HCT116 (cell line): ENCODE measurements around the gene SLC35B2. TPM values are rescaled to one million over a fixed set of nuclear protein-coding genes. Genes with fewer than 3 reads are reported as not detected.

Experiments used
- ATAC-seq: fragments of 200-7000 bp; cut with Tn5 transposase; 2 replicates; pipeline ENCODE4 v1.9.1; 2020; ENCODE audit warnings: mild to moderate bottlenecking, moderate library complexity
- BruUV-seq: library from RNA; stranded (reverse); fragments of 400-500 nt; replicated peaks from 2 replicates; lab custom pipeline; 2021; lab: Mats Ljungman, UMichigan
- CTCF ChIA-PET: fragments of 300-600 bp; sonication (Branson Sonifier 250); formaldehyde crosslinking; loops from one replicate; lab custom pipeline; 2021; ENCODE audit warnings: antibody characterized with exemption; lab: Charles Lee
- POLR2A ChIA-PET: fragments of 300-600, 350-600 bp; sonication (Branson Sonifier 250); formaldehyde crosslinking; loops from one replicate; lab custom pipeline; 2021; ENCODE audit warnings: antibody characterized with exemption; lab: Charles Lee
- RAD21 ChIA-PET, 2 experiments: fragments of 300-600 bp; sonication (Branson Sonifier 250); formaldehyde crosslinking; loops; one replicate each; lab custom pipeline; 2023; ENCODE audit warnings: low total read pairs in 2 of 2; ENCODE audit not compliant: uncharacterized antibody in 2 of 2, unreplicated experiment in 2 of 2, low non-redundant PET in 1 of 2; lab: Charles Lee
- DNase-seq: peaks from one replicate; pipeline ENCODE4 v3.0.0-alpha.2; 2010; ENCODE audit warnings: low read depth, low spot score
- H2AFZ ChIP-seq: fragments of 200-600 bp; shearing (Covaris generic), sonication (generic); 2 replicates; pipeline ENCODE4 v1.6.1; 2017; ENCODE audit warnings: low read depth, mixed run types, mixed read lengths, antibody characterized with exemption, low read length; ENCODE audit not compliant: poor library complexity, severe bottlenecking
- H3K27ac ChIP-seq: 2 replicates; pipeline ENCODE4 v1.5.1; 2012; ENCODE audit warnings: low read depth, low read length
- H3K27me3 ChIP-seq: fragments of 200-600 bp; sonication (generic); 2 replicates; pipeline ENCODE4 v1.6.1; 2016; ENCODE audit warnings: mixed run types, low read length, mixed read lengths; ENCODE audit not compliant: insufficient read depth
- H3K36me3 ChIP-seq, 2 experiments: fragments of 200-500 bp in 1 of 2; fragments of 200-600 bp in 1 of 2; sonication (Bioruptor generic) in 1 of 2; sonication (generic) in 1 of 2; 2 replicates each; pipeline versions ENCODE4 v1.5.1 to v1.6.1; 2014 to 2016; ENCODE audit warnings: low read length in 2 of 2, inconsistent platforms in 1 of 2, mixed read lengths in 1 of 2, mixed run types in 1 of 2; ENCODE audit not compliant: insufficient read depth in 2 of 2, control insufficient read depth in 1 of 2
- H3K4me1 ChIP-seq, 2 experiments: fragments of 200-600 bp in 1 of 2; sonication (generic) in 1 of 2; 2 replicates each; pipeline versions ENCODE4 v1.5.1 to v1.6.1; 2012 to 2017; ENCODE audit warnings: low read length in 2 of 2, inconsistent platforms in 1 of 2, mild to moderate bottlenecking in 1 of 2, mixed read lengths in 1 of 2, mixed run types in 1 of 2, moderate library complexity in 1 of 2; ENCODE audit not compliant: insufficient read depth in 2 of 2, control insufficient read depth in 1 of 2
- H3K4me2 ChIP-seq: fragments of 200-600 bp; sonication (generic); 2 replicates; pipeline ENCODE4 v1.6.1; 2017; ENCODE audit warnings: mixed run types, low read length, mixed read lengths
- H3K4me3 ChIP-seq, 2 experiments: fragments of 200-600 bp in 1 of 2; sonication (generic) in 1 of 2; replicated peaks in 1 of 2; 2 replicates each; pipeline ENCODE4 v1.5.1; 2011 to 2016; ENCODE audit warnings: low read length in 2 of 2, control low read depth in 1 of 2, low read depth in 1 of 2, mild to moderate bottlenecking in 1 of 2, mixed read lengths in 1 of 2, mixed run types in 1 of 2
- H3K79me2 ChIP-seq: fragments of 200-600 bp; sonication (generic); 2 replicates; pipeline ENCODE4 v1.6.1; 2017; ENCODE audit warnings: mild to moderate bottlenecking, mixed run types, low read length, moderate library complexity, mixed read lengths; ENCODE audit not compliant: insufficient read depth
- H3K9ac ChIP-seq: fragments of 200-600 bp; sonication (generic); 2 replicates; pipeline ENCODE4 v1.6.1; 2016; ENCODE audit warnings: low read length, mixed read lengths
- H3K9me2 ChIP-seq: fragments of 200-600 bp; sonication (generic), shearing (Covaris generic); 2 replicates; pipeline ENCODE4 v1.6.1; 2017; ENCODE audit warnings: mixed run types, mild to moderate bottlenecking, moderate library complexity; ENCODE audit not compliant: insufficient read depth
- H3K9me3 ChIP-seq, 2 experiments: fragments of 200-500 bp in 1 of 2; fragments of 200-600 bp in 1 of 2; sonication (Bioruptor generic) in 1 of 2; sonication (generic) in 1 of 2; 2 replicates each; pipeline ENCODE4 v1.6.1; 2014 to 2017; ENCODE audit warnings: low read length in 2 of 2, mixed read lengths in 2 of 2, inconsistent platforms in 1 of 2, low read depth in 1 of 2, mild to moderate bottlenecking in 1 of 2, mixed run types in 1 of 2, moderate library complexity in 1 of 2; ENCODE audit not compliant: control insufficient read depth in 1 of 2, insufficient read depth in 1 of 2
- H4K20me1 ChIP-seq: fragments of 200-600 bp; sonication (generic), shearing (Covaris generic); 2 replicates; pipeline ENCODE4 v1.6.1; 2017; ENCODE audit warnings: mixed run types, mild to moderate bottlenecking, moderate library complexity; ENCODE audit not compliant: insufficient read depth
- EGR1 ChIP-seq: IDR thresholded peaks from 2 replicates; pipeline ENCODE4 v1.6.1; 2012; ENCODE audit warnings: low read depth
- FOSL1 ChIP-seq: IDR thresholded peaks from 2 replicates; pipeline ENCODE4 v1.6.1; 2012; ENCODE audit warnings: low read depth
- MAX ChIP-seq: IDR thresholded peaks from 2 replicates; pipeline ENCODE4 v1.6.1; 2012
- POLR2A ChIP-seq: IDR thresholded peaks from 2 replicates; pipeline ENCODE4 v1.7.0; 2011; ENCODE audit warnings: borderline replicate concordance; ENCODE audit not compliant: insufficient read depth, insufficient read length; ENCODE audit errors: extremely low read depth
- POLR2AphosphoS5 ChIP-seq: IDR thresholded peaks from 2 replicates; pipeline ENCODE4 v1.6.1; 2011; ENCODE audit warnings: mild to moderate bottlenecking, low read depth, low read length, moderate library complexity
- TCF7L2 ChIP-seq: IDR thresholded peaks from 2 replicates; pipeline ENCODE4 v1.7.0; 2011; ENCODE audit warnings: borderline replicate concordance, inconsistent platforms; ENCODE audit not compliant: insufficient read depth, insufficient read length; ENCODE audit errors: extremely low read depth
- intact Hi-C: fragments of 100-400 bp; cut with micrococcal nuclease; formaldehyde crosslinking; loops from 2 replicates; pipeline ENCODE4 v1.10.0; 2022
- total RNA-seq: library from RNA; stranded (reverse); gene quantifications from one replicate; pipeline ENCODE4 v1.2.1, GENCODE V29; 2021; ENCODE audit not compliant: unreplicated experiment
- TF ChIP-seq, protein P1 (sequence below): IDR thresholded peaks from 2 replicates; pipeline ENCODE4 v1.6.1; 2012

The SLC35B2 gene
- total RNA-seq, 1 experiment from 2014 or later: 50.5 TPM

DNA sequence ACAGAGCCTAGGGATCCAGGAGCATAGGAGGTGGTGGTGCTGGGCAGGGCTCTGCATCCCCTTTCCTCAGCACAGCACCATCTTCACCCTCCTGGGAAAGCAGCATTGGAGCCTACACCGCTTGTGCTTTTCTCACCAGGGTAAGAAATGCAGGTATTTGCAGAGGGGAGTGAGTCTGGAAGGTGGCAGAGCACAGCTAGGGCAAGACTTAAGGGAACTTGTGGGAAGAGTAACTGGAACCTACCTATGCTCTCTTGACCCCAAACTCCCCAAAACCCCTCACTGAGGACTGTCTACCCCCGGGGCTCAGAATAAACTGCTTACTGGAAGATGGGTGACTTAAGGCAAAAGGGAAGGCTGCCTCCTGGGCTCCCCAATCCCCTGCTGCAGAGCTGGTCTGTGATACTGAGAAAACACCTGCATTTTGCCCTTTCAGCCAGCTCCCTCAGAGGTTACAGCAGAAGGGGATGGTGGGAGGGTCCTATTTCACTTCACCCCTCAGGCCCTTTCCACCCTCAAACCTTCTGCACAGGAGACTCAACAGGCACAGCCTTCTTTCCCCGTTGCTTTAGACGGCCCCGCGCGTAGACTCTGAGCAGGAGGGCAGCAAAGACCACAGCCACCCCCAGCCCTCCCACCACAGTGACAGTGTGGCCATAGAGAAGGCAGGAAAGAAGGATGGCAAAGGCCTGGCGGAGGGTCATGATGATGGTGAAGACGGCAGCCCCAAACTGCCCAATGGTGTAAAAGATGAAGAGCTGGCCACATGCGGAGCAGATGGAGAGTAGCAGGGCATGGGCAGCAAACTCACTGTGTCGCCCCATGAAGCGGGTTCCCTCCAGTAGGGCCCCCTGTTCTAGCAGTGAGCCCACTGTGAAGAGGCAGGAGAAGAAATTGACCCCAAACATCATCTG is 2.9 kb downstream of the SLC35B2 start:
- Histone ChIP-seq H3K27ac (peak overlapping the region; percentile 95), H2AFZ (no peak overlapping the region), H4K20me1 (peaks cover 49% of the 10 kb centered on the region; the same call in 1 of the 2 replicates), H3K9me3 (no peaks in the 10 kb centered on the region), H3K9me2 (no peaks in the 10 kb centered on the region), H3K4me3 (no peak overlapping the region), H3K27me3 (no peaks in the 10 kb centered on the region), H3K4me2 (no peak overlapping the region), H3K36me3 (peaks cover 43 to 48% of the 10 kb centered on the region in 2 experiments), H3K9ac (no peak overlapping the region), H3K4me1 (peaks cover 2 to 27% of the 10 kb centered on the region in 2 experiments; a peak in 3 of 4 replicates), H3K79me2 (peaks cover 50% of the 10 kb centered on the region)
- intact Hi-C loops: loop anchor here (5.0 kb wide), 1 partner anchor 157 kb away; no protein-coding TSS in a partner anchor
- BruUV-seq: no TSS peak
- ATAC-seq (peak; percentile 6), DNase-seq (no peak)
- POLR2A ChIA-PET: interaction anchor here (1.1 to 3.4 kb wide), 3 partner anchors 8 to 12 kb away, joined by 3 to 74 read pairs (median 4); partner anchors contain the start of gene HSP90AB1
- TF ChIP-seq EGR1: no peak
- no peak for TF ChIP-seq FOSL1
- TF ChIP-seq POLR2AphosphoS5: no peak; the same call in 1 of the 2 replicates
- TF ChIP-seq, protein P1, sequence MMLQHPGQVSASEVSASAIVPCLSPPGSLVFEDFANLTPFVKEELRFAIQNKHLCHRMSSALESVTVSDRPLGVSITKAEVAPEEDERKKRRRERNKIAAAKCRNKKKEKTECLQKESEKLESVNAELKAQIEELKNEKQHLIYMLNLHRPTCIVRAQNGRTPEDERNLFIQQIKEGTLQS: no peak
- TF ChIP-seq TCF7L2: no peak
- no peak for TF ChIP-seq POLR2A
- no peak for TF ChIP-seq MAX
- RAD21 ChIA-PET: no interaction called here
- CTCF ChIA-PET: interaction anchor here (0.6 to 2.2 kb wide), 7 partner anchors 10 to 158 kb away, joined by 3 to 7 read pairs (median 3); partner anchors contain the start of gene SLC29A1
